NCI-H510A (cell line): Measurements from ENCODE around the gene FAM117B.
"Not testable (repeated sequence)": the region's sequence is repeated elsewhere in the genome, so short reads cannot be mapped to it uniquely, and the experiment has no call there.

Experiments
- DNase-seq: peaks from one replicate; lab custom pipeline; 2025; lab: John Stamatoyannopoulos, UW

Gene FAM117B

GRCh38 chr2:202760848-202761247 lies 126.1 kb downstream of the FAM117B start:
- no peak for DNase-seq

- DNase-seq = no peak
These were observed 127.8 kb downstream of the FAM117B start for GRCh38 chr2:202762556-202762955.

- no peak for DNase-seq
These were observed 129.1 kb downstream of the FAM117B start for GRCh38 chr2:202763916-202764315.

GRCh38 chr2:202764991-202765390 lies 130.2 kb downstream of the FAM117B start:
- DNase-seq = no peak

GRCh38 chr2:202765436-202765835 lies 130.7 kb downstream of the FAM117B start:
- DNase-seq = no peak

- DNase-seq = no peak
These were observed 133.5 kb downstream of the FAM117B start for GRCh38 chr2:202768273-202768672.

- no peak for DNase-seq
These were observed 134.4 kb downstream of the FAM117B start for GRCh38 chr2:202769201-202769600.

- DNase-seq = no peak
These were observed 136.6 kb downstream of the FAM117B start for GRCh38 chr2:202771336-202771735.

- DNase-seq = no peak
These were observed 137.1 kb downstream of the FAM117B start for GRCh38 chr2:202771741-202772460.

GRCh38 chr2:202773301-202773973 lies 138.7 kb downstream of the FAM117B start:
- no peak for DNase-seq

- DNase-seq = no peak
These were observed 139.3 kb downstream of the FAM117B start for GRCh38 chr2:202774104-202774503.

- DNase-seq = no peak
These were observed 143.4 kb downstream of the FAM117B start for GRCh38 chr2:202778217-202778616.

- no peak for DNase-seq
These were observed 145.8 kb downstream of the FAM117B start for GRCh38 chr2:202780514-202781021.

GRCh38 chr2:202782940-202783558 lies 148.3 kb downstream of the FAM117B start:
- no peak for DNase-seq

- DNase-seq = no peak
These were observed 152.1 kb downstream of the FAM117B start for GRCh38 chr2:202786842-202787241.

GRCh38 chr2:202790676-202791075 lies 155.9 kb downstream of the FAM117B start:
- no peak for DNase-seq

- no peak for DNase-seq
These were observed 163.2 kb downstream of the FAM117B start for GRCh38 chr2:202797944-202798343.

GRCh38 chr2:202805911-202806310 lies 171.1 kb downstream of the FAM117B start:
- not testable (repeated sequence) for DNase-seq

- not testable (repeated sequence) for DNase-seq
These were observed 172.8 kb downstream of the FAM117B start for GRCh38 chr2:202807431-202808138.

GRCh38 chr2:202808754-202809153 lies 174.0 kb downstream of the FAM117B start:
- DNase-seq = no peak

- no peak for DNase-seq
These were observed 178.6 kb downstream of the FAM117B start for GRCh38 chr2:202813387-202813786.

GRCh38 chr2:202814226-202814625 lies 179.5 kb downstream of the FAM117B start:
- DNase-seq = no peak
